HG03095 (cell line): Measurements from ENCODE around the gene ITPK1.

Experiments
- ATAC-seq: cut with Tn5 transposase; IDR thresholded peaks from one replicate; pipeline ENCODE4 v1.9.1; 2021; ENCODE audit warnings: moderate library complexity; ENCODE audit not compliant: unreplicated experiment

The ITPK1 gene

DNA sequence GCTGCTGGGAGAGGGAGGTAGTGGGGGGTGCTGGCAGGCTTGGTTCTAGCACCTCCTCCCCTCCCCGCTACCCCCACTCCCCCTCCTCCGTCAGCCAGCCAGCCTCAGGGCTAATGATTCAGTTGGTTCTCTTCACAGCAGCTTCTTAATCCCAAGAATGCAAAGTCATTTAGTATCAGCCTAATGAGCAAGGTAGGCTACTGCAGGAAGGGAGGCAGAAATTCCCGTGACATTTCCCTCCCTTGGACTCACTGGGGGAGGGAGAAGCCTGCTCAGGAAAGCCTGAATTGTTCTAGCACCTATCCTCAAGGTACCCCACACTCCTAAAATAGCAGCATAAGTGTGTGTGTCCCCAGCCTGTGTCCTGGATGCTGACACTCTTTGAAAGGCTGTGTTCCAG is 29.8 kb downstream of the ITPK1 start:
- ATAC-seq: no peak

DNA sequence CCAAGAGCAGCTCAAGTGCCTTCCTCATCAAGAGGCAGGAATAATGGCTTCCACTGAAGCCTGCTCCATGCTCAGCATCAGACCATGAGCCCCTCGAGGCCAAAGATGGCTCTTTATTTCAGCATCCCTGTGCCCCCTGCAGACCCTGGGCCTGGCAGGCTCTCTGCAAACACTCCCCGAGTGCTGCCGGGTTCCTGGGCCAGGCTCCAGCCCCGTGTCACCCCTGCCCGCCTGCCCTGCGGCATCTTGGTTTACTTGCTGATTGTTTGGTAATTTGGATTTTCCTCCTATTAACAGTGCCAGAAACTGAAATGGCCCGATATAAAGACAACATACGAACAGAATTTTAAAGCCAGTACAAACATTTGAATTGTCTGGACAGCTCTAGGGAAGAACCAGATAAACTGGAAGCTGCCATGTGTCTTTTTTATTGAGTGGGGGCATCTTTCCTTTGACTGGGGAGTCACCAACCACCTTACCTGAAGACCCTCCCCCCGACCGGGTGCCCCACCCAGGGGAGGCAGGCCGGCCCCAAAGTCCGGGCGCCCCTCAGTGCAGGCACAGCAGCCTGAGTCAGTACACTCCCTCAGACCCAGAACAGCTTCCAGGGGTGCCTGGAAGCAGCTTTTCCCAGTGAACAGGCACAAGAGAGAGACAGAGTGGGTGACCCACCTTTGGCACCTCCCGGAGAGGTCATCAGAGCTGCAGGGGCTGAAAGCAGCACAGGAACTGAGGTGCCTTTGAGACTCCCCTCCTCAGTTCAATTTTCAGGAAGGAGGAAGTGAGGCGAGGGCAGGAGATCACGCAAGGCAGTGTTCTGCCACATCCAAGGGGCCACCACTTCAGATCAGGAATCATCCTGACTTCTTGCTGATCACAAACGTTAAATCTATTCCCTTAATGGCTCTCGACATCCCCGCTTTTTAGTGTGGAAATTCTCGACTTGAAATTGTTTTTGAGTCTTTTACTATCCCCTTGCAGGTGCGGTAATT is 30.6 kb downstream of the ITPK1 start:
- ATAC-seq: no peak

DNA sequence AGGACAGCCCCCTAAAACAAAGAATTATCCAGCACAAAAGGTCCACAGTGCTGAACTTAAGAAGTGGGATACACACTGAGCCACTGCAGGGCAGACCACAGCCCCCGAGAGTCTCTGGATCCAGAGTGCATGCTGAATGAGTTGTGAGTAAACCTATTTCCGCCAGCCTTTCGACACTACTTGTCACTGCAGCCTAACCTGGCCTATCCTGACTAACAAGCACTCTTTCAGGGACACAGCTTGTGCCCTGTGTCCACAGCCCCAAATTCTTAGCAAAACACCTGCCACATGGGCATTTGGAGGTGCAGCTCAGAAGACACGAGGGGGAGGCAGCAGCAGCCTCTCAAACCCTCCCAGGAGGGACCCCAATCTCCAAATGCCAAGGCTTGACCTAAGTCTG is 31.3 kb downstream of the ITPK1 start:
- no peak for ATAC-seq

DNA sequence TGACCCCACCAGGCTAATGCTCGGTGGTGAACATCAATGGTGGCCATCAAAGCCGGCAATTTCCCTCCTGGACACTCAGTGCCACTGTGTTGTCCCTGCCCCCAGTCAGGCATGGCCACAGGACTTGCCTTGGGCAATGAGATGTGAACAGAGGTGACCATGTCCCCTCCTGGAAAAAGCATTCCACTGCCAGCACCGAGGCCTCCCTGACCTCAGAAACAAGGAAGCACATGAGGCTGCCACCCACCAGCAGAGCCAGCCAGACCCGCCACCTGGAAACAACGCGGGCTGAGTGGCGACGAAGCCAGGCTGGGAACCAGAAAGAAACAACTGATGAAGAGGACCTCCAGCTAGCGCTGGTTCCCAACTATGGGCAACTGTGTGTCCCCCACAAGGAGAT is 31.8 kb downstream of the ITPK1 start:
- ATAC-seq: no peak

DNA sequence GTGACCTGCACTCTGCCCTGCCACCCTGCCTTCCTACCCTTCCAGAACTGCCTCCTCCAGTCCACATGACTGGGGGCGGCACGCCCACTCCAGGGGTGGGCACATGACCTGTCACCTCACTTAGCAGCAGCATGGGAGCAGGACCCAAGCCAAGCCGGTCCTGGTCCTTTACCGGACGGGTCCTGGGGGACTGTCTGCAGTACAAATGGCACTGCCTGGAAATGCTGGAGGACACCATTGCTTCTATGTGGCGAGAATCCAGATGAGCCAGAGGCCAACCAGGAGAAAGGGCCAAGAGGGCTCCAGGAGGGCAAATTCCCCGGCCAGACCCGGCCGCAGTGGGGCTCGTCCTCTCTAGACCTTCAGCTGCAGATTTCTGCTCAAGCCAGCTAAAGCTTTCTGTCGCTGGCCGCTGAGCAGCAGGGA is 33.1 kb downstream of the ITPK1 start:
- ATAC-seq: no peak

DNA sequence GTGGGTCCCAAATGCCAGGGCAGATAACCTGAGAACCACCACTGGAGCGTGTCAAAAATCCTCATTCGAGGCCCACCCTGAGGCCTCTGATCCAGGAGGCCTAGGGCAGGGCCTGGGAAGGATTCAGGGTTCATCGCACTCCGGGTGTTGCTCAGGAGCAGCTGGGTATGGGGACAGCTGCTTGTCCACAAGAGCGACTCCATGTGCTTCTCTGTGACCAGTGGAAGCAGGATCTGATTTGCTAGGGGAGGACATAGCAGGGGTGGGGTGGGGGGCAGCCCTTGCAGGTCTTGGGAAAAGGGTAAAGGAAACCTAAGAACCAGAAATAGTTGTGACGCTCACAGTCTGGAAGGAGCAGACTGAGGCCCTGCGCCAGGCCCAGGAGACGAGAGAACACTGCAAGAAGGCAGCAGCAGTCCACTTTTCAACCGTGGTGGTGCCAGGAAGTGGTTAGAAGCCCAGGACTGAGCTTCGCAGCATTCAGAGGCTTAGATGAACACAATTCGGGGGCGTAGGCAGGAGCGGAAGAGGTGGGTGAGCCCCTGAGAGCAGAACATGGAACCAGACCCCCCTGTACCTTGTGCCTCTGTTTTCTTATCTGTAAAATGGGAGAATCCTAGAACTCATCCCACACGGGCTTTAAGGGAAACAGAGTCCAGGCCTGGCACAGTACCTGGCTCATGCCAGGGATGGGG is 33.7 kb downstream of the ITPK1 start:
- no peak for ATAC-seq

DNA sequence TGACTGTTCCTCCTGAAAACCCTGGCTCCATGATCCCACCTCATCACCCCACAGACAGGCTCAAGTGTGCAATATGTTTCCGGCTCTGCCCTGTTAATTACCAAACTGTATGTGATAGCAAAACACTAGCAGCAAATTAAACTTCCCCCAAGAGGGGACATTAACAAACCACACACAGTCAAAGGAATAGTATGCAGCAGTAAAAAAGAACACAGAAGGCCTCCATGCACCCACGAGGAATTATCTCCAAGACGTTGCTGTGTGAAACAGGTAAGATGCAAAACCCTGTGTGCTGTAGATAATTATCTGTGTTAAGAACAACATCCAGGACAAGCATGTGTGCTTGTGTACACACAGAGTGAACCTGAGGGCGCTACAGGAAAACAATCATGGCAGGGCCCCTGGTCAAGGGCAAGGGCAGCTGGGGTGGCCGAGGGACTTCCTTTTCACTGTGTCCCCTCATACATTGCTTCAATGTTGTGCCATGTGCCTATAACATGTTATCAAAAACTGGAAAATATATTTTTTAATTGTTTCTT is 35.8 kb downstream of the ITPK1 start:
- no peak for ATAC-seq

DNA sequence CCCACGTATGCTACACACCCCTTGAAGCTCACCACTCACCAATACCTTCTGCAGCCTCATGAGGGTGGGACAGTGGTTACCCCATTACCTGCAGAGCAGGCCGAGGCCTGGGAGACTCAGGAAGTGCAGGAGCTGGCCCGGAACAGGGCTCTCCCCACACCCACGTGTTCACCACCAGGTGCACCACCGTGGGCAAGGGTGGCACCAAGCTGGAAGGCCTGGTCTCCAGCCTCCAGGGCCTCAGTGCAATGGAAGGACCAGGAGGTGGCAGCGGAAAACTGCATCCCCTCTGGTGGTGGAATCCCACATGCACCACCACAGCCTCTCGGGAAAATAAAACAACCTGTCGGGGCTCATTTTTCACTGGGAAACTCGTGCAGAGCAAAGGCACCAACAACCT is 36.4 kb downstream of the ITPK1 start:
- no peak for ATAC-seq

DNA sequence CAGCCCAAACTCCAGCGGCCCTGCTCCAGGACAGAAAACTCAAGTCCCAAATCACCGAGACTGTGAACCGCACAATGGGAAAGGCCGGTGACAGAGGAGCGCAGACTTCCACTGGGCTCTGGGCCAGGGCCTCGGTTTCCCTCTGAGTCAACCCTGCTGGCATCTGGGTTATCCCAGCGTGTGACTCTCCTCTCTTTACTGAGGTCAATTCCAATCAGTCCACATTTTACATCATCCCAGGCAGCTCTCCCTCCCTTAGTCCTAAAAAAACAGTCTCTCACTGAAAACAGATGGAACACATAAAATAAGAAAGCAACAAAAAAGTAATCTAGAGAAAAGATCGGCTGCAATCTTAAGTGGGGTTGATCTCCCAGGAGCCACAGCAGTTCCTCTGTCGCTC is 36.9 kb downstream of the ITPK1 start:
- ATAC-seq: no peak

DNA sequence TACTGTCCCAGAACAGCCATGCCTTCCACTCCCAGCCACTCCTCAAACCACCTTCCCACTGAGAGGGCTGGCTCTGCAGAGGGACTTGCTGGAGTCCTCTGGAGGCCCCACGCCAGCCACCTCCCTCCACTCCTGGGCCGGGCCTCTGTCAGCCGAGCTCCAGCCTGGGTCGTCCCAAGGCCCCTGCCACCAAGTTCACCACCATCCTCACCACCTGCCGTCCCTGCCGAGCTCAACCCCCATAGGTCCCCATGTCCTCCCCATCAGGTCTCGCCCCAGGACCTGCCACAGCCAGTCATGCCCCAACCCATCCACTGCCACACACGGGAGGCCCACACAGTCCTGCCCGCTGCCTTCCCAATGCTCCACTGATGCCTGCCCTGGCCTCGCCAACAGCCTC is 39.0 kb downstream of the ITPK1 start:
- ATAC-seq: no peak

DNA sequence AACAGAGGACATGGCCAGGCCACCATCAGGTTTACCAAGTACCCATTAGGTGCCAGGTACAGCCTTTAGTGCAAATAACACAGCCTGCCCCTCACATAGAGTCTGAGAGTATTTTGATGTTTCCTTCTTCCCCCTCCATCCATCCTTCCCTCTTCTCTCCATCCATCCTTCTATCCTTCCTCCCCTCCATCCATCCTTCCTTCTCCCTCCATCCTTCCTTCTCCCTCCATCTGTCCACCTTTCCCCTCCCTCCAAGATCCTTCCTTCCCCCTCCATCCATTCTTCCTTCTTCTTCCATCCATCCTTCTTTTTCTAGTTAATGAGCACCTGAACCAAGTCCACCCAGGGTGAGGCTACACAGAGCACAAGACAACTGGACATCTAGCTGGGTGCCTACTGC is 39.8 kb downstream of the ITPK1 start:
- ATAC-seq: no peak

DNA sequence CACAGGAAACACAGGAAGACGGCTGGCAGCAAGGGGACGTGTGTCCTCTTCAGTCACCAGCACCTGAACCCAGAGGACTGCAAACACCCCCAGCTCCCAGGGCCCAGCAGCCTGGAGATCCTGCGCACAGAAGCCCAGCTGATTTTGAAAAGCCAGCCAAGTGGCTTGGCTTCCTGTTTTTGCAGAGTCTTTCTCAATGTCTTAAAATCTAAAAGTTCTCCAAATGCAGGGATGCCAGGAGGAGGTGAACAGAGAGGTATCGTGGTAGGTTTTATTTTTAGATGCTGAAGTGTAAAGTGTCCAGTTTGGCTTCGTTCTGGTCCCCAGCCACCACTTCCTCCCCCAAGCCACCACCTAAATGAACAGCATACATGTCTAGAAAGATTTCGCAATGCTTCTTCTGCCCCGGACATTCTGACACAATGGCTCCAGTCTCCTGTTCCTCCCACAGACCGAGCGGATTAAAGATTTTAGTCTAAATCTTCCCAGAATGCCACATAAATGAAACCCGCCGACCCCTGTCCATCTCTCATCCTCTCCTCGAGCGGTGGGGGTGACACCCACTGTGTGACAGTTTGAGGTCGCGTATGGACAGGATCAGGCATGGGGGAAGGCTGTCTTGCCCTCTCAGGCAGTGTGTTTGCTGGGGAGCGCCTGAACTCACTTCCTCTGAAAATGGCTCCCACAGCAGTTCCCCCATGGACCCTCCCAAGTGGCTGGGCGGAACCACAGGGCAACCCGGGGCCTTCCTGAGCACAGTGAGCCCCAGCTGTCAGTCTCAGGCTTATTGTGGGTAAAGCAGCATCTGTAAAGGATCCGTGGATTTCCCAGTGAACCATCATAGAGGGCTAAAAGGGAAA is 41.6 kb downstream of the ITPK1 start:
- no peak for ATAC-seq

DNA sequence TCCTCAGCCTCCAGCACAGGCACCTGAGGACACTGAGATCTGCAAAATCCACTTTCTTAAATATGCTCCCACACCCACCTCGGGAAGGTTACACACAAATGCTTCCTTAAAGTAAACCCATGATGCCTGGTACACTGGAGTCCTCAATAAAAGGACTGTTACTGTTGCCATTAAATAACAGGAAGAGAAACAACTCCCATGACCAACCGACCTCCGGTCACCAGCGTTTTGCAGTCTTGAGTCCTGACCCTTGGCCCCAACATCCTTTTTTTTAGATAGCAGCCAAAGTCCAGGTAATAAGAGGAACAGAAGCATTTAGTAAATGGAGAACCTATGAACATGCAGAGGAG is 42.4 kb downstream of the ITPK1 start:
- ATAC-seq: no peak

DNA sequence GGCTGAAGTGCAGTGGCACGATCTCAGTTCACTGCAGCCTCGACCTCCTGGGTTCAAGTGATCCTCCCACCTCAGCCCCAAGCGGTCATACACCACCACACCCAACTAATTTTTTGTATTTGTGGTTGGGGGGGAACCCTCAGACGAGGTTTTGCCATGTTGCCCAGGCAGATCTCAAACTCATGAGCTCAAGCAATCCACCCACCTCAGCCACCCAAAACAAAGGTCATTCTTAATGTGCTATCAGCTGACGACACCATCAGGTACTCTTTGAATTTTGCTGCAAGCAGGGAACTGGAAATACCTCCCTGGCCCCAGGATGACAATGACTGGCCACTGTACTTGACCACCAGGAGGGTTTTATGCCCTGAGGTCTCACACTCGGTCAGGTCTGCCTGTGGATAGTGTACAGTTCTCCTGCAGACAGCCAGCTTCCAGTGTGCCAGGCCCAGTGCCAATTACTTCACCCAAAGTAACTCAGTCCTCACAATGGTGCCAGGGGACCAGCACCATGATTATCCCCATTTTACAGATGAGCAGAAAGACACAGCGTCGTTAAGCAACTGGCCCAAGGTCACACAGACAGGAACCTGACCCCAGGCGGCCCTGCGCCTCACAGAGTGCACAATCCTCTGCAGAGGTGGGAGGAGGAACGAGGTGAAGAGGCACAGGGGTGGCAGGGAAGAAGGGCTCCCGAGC is 42.9 kb downstream of the ITPK1 start:
- no peak for ATAC-seq

DNA sequence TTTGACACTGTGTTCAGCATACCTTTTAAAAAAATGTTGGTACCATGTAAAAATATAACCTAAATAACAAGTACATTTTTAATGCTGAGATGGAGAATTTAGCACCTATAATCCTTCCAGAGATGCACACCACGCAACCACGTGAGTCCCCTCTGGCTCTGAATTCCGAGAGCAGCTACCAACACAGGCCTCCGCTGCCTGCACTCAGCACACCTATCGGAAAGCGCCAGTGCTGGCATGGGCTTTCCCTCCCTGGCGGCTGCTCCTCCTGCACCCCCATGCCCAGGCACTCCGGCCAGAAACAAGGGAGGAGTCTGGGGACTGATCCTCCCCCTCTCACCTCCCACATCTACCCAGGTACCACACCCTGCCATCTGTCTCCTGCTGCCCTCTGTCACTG is 47.0 kb downstream of the ITPK1 start:
- ATAC-seq: no peak

DNA sequence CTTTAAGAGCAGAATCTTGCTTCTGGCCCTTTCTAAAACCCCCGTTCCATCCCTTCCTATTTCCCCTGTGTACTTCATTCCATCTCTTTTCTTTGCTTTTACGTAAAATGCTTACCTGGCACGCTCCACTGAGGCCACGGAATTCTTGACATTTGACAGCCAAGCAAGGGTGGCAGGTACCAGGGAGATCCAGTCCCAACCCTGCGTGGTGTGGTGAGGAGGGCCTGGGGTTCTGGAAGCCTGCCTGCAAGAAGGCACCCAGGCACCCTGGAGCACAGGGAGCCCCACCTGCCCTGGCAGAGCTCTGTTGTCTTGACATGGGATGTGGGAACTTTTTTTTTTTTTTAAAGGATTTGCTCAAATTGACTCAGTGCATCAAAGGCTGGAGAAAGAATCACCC is 48.6 kb downstream of the ITPK1 start:
- ATAC-seq: no peak

DNA sequence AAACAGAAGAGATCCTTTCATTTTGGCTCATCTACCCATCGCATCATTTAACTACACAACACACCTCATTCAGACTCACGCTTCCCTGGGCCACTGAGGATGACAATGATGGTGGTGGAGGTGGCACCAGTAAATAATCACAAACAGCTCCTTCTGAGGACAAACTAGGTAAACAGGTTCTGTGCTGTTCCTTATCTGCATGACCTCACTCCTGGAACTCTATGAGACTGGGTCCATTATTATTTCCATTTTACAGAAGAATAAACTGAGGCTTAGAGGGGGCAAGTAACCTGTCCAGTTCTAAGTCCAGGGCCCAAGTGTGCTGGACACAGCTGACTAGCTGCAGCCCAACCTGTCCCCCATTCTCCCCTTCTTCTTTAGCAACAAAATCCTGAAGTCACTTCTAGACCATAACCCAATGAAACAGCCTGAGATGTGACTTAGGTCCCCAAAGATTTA is 50.4 kb downstream of the ITPK1 start:
- ATAC-seq: no peak

DNA sequence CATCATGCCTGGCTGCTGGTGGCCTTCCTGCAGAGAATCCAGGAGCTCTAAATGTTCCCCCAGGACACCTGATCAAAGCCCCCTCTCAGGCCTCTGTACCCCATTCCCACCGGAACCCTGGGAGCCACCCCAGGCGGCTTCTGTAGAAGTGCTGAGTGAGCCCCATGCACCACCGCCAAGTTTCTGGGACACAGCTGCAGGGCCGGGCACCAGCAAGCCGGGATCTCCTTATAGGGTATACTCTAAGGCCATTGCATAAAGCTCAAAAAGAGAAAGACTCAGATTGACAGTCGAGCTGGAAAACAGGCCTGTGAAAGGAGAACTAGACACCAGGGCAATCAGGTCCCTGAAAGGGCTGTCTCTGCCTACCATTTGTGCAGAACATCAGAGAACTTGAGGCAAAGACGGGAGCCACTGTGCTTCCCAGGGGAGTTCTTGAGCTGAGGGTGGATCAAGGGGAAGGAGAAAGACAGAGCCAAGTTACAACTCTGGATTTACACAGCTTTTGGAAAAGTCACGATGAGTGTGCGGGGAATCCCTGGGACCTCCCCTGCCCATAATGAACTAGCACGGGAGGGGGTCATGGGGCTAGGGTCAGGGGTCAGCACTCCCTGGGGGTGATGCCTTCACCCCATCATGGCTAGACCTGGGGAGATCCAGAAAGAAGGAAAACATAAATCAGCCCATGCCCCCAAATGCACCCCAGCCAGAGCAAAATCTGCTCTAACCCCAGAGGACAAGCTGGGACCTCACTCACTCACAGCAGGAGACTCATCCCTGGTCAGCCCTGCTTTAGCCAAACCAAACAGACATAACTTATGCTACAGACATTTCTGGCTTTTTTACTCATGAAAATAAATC is 51.1 kb downstream of the ITPK1 start:
- no peak for ATAC-seq

DNA sequence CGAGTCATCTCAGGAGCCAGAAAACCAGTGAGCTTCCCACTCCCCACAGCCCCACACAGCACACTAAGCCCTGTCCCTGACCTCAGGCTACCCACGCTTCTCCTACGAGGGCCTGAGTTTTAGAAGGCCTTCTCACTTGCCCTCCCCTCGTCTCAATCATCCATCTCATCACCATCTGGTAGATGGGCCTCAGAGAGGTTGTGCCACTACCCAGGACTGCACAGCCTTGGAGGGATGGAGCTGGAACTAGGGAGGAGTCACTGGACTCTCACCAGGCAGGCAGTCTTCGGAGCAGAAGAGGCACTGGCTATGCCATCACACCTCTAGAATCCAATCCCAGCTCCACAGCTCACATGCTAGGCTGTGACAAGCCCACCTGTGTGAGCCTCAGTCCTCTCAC is 52.3 kb downstream of the ITPK1 start:
- no peak for ATAC-seq

DNA sequence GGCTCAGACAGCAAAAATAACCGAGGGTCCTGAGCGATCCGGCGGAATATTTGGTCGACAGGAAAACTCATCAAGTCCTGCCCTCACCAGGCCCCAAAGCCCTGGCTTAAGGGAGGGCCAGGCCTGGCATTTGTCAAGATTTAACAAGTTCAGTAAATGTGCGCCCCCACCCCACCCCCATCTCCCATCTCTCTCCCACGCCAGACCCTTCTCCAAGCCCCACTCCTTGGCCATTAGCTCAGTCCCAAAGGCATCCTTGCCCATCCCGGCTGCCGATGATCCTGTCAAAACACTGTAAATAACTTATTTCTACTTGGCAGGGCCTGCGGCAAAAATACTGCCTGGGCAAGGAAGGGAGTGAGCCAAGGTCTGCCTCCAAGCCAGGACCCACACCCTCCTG is 52.8 kb downstream of the ITPK1 start:
- ATAC-seq: no peak
